HG03175 (cell line): ENCODE measurements around the gene BEX4.
"Not testable (repeated sequence)": the region's sequence is repeated elsewhere in the genome, so short reads cannot be mapped to it uniquely, and the experiment has no call there.

Experiments
- ATAC-seq: cut with Tn5 transposase; IDR thresholded peaks from one replicate; pipeline ENCODE4 v1.9.1; 2021; ENCODE audit warnings: mild to moderate bottlenecking, moderate library complexity; ENCODE audit not compliant: unreplicated experiment

The BEX4 gene, protein sequence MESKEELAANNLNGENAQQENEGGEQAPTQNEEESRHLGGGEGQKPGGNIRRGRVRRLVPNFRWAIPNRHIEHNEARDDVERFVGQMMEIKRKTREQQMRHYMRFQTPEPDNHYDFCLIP

DNA sequence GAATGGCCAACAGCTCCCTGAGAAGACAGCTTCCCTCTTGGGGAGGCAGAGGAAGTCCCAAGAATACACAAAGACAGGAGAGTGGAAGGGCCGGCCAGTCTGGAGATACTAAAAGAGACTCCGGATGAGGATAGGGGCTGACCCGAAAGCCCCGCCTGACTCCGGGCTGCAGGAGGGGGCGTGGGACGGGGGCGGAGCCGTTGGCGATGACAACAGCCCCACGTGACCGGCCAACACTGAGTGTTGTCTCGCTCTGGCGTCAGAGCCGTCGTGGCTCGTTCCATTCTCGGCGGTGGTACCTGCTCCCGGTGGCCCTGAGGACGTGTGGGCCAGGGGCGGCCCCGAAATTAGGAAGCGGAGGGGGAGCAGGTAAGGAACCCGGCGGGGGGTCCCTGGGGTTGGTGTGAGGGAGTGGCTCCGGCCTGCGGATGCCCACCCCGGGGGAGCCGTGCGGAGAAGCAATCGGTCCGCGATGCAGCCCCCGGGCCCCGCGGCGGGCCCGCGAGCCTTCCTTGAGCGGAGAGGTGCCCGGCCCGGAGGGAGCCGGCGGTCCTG is at the start of gene BEX4:
Gene BEX4, plus strand, starts transcription at position 239 of the 555 bp plus-strand sequence. CDS start 1,046 bp downstream, outside the sequence.
- peak; percentile 93 for ATAC-seq

DNA sequence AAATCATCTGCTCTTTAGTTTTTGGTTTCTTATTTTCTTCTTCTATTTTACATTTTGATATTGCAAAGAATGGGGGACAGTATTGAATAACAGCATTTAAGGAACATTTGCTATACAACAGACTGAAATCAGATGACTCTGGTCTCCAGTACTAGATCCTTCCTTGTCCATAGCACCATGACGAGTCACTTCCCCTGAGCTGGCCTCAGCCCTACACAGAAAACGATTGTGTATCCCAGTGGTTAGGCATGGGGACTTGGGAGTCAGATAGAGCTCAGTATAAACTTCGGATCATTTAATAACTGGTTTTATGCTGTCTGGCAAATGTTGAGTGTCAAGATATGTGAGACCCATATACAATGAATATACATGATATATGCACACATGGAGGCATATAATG is 44.7 kb upstream of the BEX4 start:
- no peak for ATAC-seq

DNA sequence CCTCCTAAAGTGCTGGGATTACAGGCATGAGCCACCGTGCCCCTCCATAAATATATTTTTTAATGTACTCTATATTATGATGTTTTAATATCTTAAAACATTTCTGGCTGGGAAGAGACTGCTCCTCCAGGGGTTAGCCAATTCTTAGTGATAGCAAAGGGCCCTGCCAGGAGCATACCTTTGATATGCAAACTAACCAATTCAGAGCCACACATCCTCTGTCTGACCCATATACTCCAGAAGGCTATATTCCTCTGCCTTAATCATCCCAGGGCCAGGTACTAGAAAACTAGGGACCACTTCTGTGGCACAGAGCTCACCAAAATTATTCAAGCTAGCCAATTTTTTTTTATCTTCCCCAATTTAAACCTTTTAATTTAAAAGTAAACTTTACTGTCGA is 43.6 kb upstream of the BEX4 start:
- ATAC-seq = no peak

DNA sequence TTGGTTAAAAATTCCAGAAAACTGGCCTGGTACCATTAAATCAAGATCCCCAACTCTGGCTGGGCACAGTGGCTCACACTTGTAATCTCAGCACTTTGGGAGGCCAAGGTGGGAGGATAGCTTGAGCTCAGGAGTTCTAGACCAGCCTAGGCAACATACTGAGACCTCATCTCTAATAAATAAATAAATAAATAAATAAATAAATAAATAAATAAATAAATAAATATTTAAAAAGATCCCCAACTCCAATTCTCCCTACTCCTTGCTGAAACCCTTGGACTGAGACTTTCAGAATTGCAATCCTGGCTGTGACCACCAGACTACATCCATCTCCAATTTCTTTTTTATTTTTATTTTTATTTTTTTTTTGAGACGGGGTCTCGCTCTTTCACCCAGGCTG is 39.7 kb upstream of the BEX4 start:
- ATAC-seq = not testable (repeated sequence)

DNA sequence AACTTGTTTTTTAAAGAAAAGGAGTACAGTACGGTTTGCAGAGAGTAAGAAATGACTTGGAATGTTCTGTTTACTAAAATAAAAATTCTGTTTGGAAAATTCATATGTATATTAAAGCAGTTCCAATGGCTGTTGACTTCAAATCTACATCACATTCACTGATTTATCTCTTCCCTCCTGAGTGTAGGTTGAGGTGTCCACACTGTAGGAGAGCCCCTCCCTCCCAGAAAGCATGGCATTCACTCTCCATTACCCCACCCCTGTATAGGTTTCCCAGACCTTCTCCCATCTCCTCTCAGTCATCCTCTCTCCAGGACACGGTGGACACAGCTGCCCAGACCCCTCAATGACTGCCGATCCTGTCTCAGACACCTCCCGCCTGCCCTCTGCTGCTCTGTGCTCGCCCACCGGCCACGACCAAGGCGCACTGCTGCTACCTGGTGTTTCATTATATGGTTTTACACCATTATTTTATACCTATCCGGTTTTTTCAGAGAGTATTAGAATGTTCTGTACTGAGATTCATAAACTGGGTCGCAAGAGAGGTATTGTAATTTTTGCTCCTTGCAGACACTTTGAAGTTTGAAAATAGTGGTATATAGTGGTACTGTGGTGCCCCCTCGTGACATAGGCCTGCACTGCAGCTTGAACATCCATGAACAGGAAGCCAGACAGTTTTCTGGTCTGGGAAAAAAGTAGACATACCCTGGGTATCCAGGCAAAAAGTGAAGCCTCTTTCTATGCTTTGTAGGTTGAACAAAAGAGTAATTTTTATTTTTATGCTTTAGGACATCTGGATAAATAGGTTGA is 38.8 kb upstream of the BEX4 start:
- ATAC-seq = no peak

DNA sequence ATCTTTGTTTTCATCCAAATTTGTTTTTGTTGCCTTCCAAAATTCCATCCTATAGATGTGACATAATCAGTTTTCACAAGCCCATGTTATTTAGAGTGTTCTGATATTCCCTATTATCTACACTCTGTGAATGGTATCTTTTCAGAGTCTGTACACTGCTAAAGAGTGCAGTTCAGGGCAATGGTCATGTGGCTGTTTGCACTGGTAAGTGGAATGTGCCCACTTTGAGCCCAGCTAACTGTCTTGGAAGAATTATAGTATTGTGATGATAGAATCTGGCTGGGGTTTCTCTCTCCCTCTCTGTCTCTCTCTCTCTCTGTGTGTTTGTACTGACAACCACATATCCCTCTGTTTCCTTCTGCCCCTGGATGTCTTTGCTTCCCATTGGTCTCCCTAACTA is 37.4 kb upstream of the BEX4 start:
- ATAC-seq = no peak

DNA sequence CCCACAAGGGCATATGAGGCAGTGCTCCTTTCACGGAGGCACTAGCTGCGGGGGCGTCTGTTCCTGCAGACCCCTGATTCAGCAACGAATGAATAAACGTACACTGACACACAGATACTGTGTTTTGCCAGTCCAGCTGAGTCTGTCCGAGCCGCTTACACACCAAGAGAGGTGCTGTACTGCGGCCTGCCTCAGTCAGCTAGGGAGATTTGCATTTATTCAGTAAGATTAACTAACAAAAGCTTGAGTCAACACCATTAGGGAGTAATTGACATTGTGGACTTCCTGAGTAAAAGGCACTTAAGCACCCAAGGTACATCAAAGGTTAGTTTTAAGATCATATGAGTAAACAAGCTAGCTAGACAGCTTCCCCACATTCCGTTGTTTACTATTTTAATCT is 31.0 kb upstream of the BEX4 start:
- no peak for ATAC-seq

DNA sequence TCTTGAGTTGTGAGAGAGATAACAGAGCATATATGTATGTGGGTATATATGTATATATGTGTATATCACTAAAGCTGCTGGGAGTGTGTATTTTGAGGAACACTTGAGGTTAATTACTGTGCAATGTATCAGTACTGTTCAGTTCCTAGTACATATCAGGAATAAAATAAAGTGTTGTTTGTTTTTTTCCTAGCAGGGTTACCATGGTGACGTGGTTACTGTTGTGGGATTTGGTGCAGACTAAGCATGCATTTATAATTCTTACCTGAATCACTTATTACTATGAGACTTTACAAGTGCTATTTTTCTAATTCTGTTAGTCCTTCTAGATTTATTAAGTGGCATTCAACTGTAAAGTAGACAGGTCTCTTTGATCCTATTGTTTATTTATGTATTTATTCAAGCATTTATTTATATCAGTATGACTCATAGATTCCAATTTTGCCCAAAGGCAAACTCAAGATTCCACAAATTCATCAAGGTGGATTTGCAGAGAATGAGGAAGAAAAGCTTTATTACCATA is 26.9 kb upstream of the BEX4 start:
- ATAC-seq = no peak

DNA sequence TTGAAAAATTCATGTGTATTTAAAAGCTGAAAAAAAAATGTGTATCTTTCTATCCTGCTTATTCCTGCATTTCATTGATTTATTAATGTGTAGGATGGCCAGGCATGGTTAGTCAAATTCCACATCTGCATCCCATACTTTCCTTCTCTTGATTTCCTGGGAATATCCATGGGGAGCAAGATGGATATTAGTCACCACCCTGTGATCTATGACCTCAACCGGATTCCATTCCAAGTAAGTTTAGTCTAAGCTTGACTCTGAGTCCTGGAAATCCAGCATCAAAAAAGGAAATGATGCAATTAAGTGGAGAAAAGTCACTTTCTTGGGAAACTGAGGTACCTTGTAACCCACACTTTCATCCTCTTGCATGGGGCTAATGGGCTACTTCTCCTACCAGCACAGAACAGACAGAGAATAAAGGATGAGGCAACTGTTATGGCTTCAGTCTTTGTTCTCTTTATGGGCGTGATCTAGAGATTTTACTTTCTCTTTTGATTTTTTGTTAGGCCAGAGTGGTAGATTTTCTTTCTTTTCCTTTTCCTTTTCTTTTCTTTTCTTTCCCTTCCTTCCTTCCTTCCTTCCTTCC is 17.1 kb upstream of the BEX4 start:
- no peak for ATAC-seq

DNA sequence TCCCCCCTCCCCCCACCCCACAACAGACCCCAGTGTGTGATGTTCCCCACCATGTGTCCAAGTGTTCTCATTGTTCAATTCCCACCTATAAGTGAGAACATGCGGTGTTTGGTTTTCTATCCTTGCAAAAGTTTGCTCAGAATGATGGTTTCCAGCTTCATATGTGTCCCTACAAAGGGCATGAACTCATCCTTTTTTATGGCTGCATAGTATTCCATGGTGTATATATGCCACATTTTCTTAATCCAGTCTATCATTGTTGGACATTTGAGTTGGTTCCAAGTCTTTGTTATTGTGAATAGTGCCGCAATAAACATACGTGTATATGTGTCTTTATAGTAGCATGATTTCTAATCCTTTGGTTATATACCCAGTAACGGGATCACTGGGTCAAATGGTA is 16.2 kb upstream of the BEX4 start:
- ATAC-seq = not testable (repeated sequence)

DNA sequence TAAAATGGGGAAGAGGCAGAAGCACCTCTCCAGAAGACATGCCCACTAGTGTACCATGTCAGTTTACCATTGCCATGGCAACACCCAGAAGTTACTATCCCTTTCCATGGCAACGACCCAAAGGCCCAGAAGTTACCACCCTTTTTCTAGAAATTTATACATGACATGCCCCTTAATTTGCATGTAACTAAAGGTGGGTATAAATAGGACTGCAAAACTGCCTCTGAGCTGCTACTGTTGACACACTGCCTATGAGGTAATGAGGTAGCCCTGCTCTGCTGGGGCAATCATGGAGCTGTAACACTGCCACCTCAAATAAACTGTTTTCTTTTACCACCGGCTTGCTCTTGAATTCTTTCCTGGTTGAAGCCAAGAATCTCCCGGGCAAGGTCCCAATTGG is 13.9 kb upstream of the BEX4 start:
- ATAC-seq = no peak

DNA sequence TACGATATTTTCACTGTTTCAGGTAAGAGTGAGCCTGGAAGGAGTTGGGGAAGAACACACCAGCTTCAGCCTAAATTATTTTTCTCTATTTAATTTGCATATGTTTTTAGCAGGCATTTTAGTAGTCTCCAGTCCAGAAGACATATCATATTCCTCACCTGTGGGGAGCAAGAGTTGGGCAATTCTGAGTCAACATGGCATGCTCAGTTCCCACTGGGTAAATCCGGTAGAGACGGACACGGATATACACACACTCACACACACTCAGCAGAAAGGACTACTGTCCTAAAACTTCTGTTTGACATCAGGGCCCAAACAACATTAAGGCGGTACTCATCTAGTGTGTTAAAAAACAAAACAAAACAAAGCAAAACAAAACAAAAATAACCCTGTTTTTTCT is 4.9 kb upstream of the BEX4 start:
- no peak for ATAC-seq

DNA sequence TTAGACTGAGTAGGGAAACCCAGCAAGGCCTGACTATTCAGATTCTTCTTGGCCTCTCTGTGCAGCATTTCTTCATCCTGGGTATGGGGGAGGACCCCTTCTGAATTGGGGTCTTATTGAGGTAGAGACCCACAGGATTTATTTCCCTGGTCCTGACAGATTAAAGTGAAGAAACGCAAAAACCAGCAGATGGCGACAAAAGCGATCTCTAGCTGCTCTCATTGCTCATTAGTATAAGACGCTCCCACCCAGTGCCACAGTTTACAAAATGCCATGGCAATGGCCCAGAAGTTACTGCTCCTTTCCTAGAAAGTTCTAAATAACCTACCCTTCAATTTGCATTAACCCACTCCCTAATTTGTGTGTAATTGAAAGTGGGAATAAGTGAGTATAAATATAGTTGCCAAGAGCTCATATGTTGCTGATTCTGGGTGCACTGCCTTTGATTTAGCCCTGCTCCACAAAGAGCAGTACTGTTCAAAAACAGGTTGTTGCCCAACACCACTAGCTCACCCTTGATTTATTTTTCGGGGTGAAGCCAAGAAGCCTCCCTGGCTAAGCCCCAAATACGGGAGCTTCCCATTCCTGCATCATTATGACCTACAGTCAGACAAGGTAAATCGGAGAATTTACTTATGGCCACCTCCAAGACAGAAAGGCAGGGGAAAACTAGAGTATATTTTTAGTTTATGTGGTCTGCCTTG is 3.7 kb upstream of the BEX4 start:
- no peak for ATAC-seq

DNA sequence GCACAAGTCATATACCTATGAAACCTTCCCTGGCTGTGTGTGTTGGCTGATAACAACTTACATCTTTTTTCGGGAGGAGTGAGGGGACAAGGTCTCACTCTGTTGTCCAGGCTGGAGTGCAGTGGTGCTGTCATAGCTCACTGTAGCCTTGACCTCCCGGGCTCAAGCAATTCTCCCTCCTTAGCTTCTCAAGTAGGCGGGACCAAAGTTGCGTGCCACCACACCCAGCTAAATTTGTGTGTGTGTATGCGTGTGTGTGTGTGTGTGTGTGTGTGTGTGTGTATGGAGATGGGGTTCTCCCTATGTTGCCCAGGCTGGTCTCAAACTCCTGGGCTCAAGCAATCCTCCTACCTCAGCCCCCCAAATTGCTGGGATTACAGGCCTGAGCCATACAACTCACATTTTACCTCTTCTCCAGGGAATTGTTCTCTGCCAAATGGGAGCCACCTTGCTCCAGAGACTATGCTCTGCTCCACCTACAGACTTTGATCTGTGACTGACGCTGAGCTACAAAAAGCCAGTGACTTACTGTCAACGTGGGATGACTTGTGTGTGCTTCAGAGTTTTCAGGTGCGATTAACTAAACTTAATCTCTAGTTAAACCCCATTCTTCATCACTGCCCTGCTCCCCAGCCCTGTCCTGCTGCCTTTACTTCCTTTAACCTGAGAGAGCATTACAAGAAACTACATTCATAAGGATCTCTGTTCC is 2.0 kb upstream of the BEX4 start:
- ATAC-seq = no peak

DNA sequence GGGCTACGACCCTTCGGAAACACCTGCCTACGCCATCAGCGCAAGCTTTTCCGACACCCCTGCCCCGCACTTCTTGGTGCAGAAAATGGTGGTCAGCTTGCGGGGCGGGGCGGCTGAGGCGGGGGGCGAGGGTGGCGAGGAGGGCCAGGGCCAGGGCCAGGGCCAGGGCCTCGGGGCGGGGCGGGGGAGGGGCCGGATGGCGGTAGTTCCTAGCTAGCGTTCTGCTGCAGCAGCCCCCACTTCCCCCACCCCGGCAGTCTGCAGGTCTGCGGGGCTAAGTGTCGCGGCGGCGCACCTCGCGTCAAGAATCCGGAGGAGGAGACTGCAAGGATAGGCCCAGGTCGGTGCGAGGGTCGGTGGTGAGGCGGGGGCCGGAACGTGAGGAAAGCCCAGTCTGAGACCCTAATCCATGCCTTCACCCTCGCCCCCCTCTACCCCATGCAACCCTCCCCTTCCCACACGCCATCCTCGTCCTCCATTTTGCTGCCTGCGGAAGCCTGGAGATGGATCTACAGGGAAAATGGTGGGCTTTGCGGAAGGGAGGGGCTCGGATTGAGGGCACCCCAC is 600 bp downstream of the BEX4 start:
- peak; percentile 16 for ATAC-seq

DNA sequence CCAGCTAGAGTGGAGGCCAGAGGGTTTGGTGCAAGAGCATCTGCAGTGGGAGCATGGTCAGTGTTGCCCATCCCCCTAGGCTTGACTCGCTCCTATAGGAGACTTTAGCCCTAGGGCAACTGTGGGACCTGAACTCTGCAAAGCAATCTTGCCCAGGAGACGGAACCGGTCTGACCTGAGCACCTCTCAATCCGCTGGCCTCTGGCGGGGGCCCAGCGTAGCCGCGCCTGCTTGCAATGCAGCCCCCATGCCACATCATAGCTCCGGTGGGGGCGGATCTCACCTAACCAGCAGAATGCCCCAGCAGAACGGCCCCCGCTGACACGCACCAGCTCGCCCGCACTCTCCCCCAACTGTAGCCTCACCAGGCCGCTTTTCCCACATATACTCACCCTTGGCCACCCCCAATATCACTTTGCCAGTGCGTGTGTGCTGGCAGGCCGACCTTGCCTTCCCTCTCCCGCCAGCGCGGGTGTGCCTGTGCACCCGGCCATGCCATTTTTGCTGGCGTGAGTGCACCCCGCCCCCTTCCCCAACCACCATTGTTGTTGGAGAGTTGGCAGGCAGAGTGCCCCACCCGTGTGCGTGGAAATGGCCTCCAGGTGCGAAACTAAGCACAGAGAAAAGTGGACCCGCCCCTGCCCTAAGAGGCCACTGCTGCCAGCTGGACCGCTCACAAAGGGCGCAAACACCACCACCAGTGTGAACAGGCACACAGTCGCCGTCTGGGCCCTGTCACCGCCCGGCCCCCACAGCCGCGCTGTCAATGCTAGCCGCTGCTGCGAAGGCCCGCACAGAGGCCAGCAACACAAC is 5.8 kb downstream of the BEX4 start:
- no peak for ATAC-seq

DNA sequence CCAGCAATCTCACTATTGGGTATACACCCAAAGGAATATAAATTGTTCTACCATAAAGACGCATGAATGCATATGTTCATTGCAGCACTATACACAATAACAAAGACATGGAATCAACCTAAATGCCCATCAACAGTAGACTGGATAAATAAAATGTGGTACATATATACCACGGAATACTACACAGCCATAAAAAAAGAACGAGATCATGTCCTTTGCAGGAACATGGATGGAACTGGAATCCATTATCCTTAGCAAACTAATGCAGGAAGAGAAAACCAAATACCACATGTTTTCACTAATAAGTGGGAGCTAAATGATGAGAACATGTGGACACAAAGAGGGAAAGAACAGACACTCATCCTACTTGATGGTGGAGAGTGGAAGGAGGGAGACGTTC is 11.0 kb downstream of the BEX4 start:
- ATAC-seq = not testable (repeated sequence)

DNA sequence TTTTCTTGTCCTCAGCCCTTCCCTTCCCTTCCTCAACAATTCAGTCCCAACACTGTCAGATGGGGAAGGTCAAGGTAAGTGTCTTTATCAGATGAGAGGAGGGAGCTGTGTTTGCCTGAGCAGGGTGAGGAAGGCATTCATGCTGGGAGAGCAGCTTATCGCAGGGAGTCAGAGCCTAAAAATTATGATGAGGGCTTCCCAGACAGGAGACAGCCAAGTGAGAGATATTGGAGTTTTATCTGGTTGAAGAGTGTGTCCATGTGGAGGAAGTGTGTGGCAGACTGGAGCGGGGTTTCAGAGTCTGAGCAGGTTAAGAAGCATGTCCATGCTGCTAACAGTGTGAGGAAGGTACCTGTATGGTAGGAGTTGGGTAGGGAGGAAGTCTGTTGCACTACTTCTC is 18.4 kb downstream of the BEX4 start:
- ATAC-seq = no peak

DNA sequence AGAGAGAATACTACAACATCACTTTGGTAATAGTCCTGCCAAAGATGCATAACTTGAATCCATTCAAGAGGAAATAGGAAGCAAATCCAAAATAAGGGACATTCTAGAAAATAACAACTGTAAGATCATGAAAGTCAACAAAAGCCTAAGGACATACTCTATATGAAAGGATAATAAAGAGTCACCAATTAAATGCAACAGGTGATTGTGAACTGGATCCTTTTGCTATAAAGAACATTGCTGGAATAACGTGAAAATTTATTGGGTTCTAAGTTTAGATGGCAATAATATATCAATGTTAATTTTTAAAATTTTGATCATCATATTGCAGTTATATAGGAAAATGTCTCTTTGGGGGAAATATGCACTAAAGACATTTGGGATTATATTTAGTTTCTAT is 20.0 kb downstream of the BEX4 start:
- no peak for ATAC-seq
